T47D (cell line): Measurements from ENCODE around the gene KCNG2.

Source experiments
- DNase-seq, 2 experiments: peaks; one replicate each; pipeline versions ENCODE4 v3.0.0 to v3.0.0-alpha.2; 2011 to 2012; ENCODE audit warnings: low read depth in 1 of 2, low spot score in 1 of 2
- JUND ChIP-seq: IDR thresholded peaks from 2 replicates; pipeline ENCODE4 v1.6.1; 2012; ENCODE audit warnings: low read depth
- in situ Hi-C: cut with HindIII; loops from 2 replicates; pipeline ENCODE4 v1.10.0; 2016; ENCODE audit warnings: low sequenced_read_pairs, low pct_unique_long_range_greater_than_20kb

The KCNG2 gene

GRCh38 chr18:79916546-79917168 lies 118.9 kb downstream of the KCNG2 start:
- no peak for DNase-seq
- TF ChIP-seq JUND: no peak
- in situ Hi-C loops: no loop called here

- TF ChIP-seq JUND: no peak
- in situ Hi-C loops: no loop called here
- no peak for DNase-seq
Observed at GRCh38 chr18:79917169-79917852, 119.6 kb downstream of the KCNG2 start.

DNA sequence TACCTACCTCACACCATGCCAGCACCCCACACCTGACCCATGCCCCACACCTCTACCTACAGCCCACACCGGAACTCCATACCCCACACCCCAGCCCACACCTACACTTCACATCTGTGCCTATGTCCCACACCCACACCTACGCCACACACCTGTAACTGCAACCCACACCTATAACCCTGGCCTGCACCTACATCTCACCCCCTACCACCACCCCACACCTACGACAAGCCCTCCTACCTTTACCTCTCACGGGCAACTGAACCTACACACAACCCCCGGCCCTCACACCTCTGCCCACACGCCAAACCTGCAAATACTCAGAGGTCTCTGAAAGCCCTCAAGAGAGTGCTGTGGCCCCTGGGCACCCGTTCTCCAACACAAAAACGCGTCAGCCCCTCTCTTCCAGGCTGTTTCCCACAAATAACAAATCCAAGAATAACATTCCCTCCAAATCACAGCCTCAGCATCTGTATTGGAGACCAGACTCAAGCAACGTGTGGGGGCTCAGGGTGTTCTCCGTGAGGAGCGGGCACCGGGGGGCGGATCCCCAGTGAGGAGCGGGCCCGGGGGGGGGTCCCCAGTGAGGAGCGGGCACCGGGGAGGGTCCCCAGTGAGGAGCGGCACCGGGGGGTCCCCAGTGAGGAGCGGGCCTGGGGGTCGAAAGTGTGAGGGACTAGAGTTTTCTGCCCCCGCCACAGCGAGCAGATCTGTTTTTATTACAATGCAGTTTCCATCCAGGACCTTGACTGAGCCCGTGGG lies 120.3 kb downstream of the KCNG2 start:
- in situ Hi-C loops: no loop called here
- no peak for TF ChIP-seq JUND

DNA sequence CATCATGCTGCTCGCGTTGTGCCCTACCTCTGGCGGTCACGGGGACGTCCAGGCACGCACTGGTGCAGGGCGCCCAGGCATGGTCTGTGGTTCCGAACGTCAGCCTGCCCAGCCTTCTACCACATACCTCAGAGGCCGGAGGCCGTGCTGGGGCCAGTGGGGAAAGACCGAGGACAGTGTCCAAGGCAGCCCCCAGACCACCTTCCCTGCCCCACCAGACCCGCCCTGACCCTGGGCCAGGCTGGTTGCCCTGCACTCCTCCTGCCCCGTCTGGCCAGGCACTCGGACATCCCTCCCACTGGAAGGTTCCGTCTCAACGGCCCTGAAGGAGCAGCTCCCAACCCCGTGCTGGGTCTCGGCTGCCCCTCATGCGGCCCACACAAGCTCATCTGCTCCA lies 120.9 kb downstream of the KCNG2 start:
- in situ Hi-C loops: no loop called here
- no peak for DNase-seq
- no peak for TF ChIP-seq JUND

More for the DNA sequence above, 120.3 kb downstream of the KCNG2 start:
- DNase-seq: no peak

DNA sequence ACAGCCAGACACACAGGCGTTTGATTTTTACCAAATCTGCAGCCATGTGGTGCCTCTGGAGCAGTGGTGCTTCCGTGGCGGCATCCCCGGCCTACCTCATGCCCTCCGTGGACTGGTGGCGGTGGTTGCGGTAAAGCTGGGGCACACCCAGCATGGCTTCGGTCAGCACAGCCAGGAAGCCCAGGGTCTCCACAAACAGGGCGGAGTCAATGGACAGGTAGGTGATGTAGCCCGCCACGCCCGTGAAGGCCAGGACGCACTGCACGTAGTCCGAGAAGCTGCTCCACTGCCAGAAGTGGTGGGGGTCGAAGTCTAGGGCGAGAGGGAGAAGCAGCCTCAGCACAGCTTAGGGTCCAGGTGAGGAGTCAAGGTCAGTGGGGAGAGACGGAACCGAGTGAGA lies 121.4 kb downstream of the KCNG2 start:
- no peak for TF ChIP-seq JUND
- no peak for DNase-seq
- in situ Hi-C loops: no loop called here

GRCh38 chr18:79921984-79922965 lies 124.5 kb downstream of the KCNG2 start:
- in situ Hi-C loops: no loop called here
- no peak for TF ChIP-seq JUND
- DNase-seq: no peak

GRCh38 chr18:79922971-79923411 lies 125.3 kb downstream of the KCNG2 start:
- no peak for DNase-seq
- in situ Hi-C loops: no loop called here
- no peak for TF ChIP-seq JUND

DNA sequence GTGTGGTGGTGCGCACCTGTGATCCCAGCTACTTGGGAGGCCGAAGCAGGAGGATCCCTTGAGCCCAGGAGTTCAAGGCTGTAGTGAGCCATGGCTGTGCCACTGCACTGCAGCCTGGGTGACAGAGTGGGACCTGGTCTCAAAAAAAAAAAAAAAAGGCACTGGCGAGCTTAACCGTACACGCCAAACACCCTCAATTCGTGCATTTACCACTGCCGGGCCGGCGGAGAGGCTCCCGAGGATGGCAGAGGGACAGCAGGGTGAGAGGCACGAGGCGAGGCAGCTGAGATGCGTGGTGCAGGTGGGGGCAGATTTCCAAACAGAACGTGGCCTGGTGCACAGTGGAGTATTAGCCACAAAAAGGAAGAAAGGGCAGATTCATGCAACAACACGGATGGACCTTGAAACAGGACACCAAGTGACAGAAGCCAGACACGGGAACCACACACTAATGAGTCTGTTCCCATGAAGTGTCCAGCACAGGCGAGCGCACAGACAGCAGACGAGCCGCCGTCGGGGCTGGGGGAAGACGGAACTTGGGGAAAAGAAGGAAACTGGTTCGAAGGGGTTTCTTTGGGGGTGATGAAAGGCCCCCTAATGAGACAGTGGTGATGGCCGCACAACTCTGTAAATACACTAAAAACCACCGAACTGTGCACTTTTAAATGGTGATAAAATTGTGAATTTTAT lies 126.3 kb downstream of the KCNG2 start:
- DNase-seq: no peak
- in situ Hi-C loops: no loop called here
- no peak for TF ChIP-seq JUND

GRCh38 chr18:79924814-79925731 lies 127.3 kb downstream of the KCNG2 start:
- DNase-seq: no peak
- in situ Hi-C loops: no loop called here
- no peak for TF ChIP-seq JUND

GRCh38 chr18:79926306-79926705 lies 128.6 kb downstream of the KCNG2 start:
- DNase-seq: no peak
- in situ Hi-C loops: no loop called here
- TF ChIP-seq JUND: no peak
